C4-2B (cell line): ENCODE measurements around the gene MLC1.

ENCODE experiments used
- H3K27ac ChIP-seq: fragments of 450-650 bp; 2 replicates; pipeline ENCODE4 v1.5.1; 2017
- ZFX ChIP-seq: fragments of 450-650 bp; IDR thresholded peaks from 2 replicates; pipeline ENCODE4 v1.6.1; 2017
- TF ChIP-seq, protein P1 (sequence below): fragments of 450-650 bp; conservative IDR thresholded peaks from 2 replicates; pipeline ENCODE4 v1.5.1; 2017; ENCODE audit warnings: mild to moderate bottlenecking

MLC1 gene

GRCh38 chr22:50045211-50046018, 39.8 kb downstream of the MLC1 start:
- no peak overlapping the region for H3K27ac ChIP-seq
- TF ChIP-seq, protein P1, sequence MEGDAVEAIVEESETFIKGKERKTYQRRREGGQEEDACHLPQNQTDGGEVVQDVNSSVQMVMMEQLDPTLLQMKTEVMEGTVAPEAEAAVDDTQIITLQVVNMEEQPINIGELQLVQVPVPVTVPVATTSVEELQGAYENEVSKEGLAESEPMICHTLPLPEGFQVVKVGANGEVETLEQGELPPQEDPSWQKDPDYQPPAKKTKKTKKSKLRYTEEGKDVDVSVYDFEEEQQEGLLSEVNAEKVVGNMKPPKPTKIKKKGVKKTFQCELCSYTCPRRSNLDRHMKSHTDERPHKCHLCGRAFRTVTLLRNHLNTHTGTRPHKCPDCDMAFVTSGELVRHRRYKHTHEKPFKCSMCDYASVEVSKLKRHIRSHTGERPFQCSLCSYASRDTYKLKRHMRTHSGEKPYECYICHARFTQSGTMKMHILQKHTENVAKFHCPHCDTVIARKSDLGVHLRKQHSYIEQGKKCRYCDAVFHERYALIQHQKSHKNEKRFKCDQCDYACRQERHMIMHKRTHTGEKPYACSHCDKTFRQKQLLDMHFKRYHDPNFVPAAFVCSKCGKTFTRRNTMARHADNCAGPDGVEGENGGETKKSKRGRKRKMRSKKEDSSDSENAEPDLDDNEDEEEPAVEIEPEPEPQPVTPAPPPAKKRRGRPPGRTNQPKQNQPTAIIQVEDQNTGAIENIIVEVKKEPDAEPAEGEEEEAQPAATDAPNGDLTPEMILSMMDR: no peak
- TF ChIP-seq ZFX: no peak

GRCh38 chr22:50044485-50045118, 40.6 kb downstream of the MLC1 start:
- H3K27ac ChIP-seq: no peak overlapping the region
- TF ChIP-seq ZFX: no peak
- TF ChIP-seq, protein P1: no peak

- no peak for TF ChIP-seq ZFX
- TF ChIP-seq, protein P1: no peak
- H3K27ac ChIP-seq: no peak overlapping the region
Observed at GRCh38 chr22:50041361-50042065, 43.7 kb downstream of the MLC1 start.

- no peak overlapping the region for H3K27ac ChIP-seq
- TF ChIP-seq, protein P1: no peak
- no peak for TF ChIP-seq ZFX
Observed at GRCh38 chr22:50040717-50041116, 44.5 kb downstream of the MLC1 start.

- TF ChIP-seq, protein P1: no peak
- no peak for TF ChIP-seq ZFX
- H3K27ac ChIP-seq: no peak overlapping the region
Observed at GRCh38 chr22:50039669-50040443, 45.4 kb downstream of the MLC1 start.

- TF ChIP-seq, protein P1: no peak
- TF ChIP-seq ZFX: no peak
- H3K27ac ChIP-seq: no peak overlapping the region
Observed at GRCh38 chr22:50035976-50036724, 49.1 kb downstream of the MLC1 start.
